Nephron (organoid): Measurements from ENCODE around the gene FARP2.
"Not testable (repeated sequence)": the region's sequence is repeated elsewhere in the genome, so short reads cannot be mapped to it uniquely, and the experiment has no call there.

Source experiments
- H3K27ac Mint-ChIP-seq, 3 experiments: 2 replicates each; pipeline ENCODE4 v1.8.0; 2020; ENCODE audit warnings: mixed read lengths in 3 of 3, mild to moderate bottlenecking in 2 of 3, moderate library complexity in 1 of 3
- H3K27me3 Mint-ChIP-seq: 2 replicates; pipeline ENCODE4 v1.8.0; 2021; ENCODE audit warnings: low read depth, mild to moderate bottlenecking, moderate library complexity, mixed read lengths
- H3K36me3 Mint-ChIP-seq: 2 replicates; pipeline ENCODE4 v1.8.0; 2020; ENCODE audit warnings: low read depth, mixed read lengths
- H3K4me1 Mint-ChIP-seq: 2 replicates; pipeline ENCODE4 v1.8.0; 2020; ENCODE audit warnings: mixed read lengths
- H3K4me3 Mint-ChIP-seq, 3 experiments: 2 replicates each; pipeline ENCODE4 v1.8.0; 2020; ENCODE audit warnings: mild to moderate bottlenecking in 3 of 3, mixed read lengths in 3 of 3, moderate library complexity in 2 of 3
- H3K9me3 Mint-ChIP-seq: 2 replicates; pipeline ENCODE4 v1.8.0; 2020; ENCODE audit warnings: mixed read lengths
- CTCF ChIP-seq, 3 experiments: fragments of 200-600 bp; sonication (generic); IDR thresholded peaks; one replicate each; pipeline ENCODE4 v1.5.0; 2021; ENCODE audit warnings: antibody characterized with exemption in 3 of 3; ENCODE audit not compliant: unreplicated experiment in 3 of 3

FARP2 gene

GRCh38 chr2:241501551-241501950 is 145.5 kb downstream of the FARP2 start:
- TF ChIP-seq CTCF (IDR thresholded peaks at IDR 0.05; ENCODE audit: unreplicated experiment in 3 of 3): no peak
- no peak overlapping the region for H3K27ac Mint-ChIP-seq
- no peaks in the 10 kb centered on the region for H3K9me3 Mint-ChIP-seq
- no peak overlapping the region for H3K4me3 Mint-ChIP-seq
- H3K4me1 Mint-ChIP-seq: peaks cover 33% of the 10 kb centered on the region
- no peaks in the 10 kb centered on the region for H3K27me3 Mint-ChIP-seq
- peaks cover 18% of the 10 kb centered on the region for H3K36me3 Mint-ChIP-seq

GRCh38 chr2:241502281-241502680 is 146.2 kb downstream of the FARP2 start:
- no peak for TF ChIP-seq CTCF (IDR thresholded peaks at IDR 0.05; ENCODE audit: unreplicated experiment in 3 of 3)
- Mint-ChIP-seq H3K9me3 (no peaks in the 10 kb centered on the region), H3K27me3 (no peaks in the 10 kb centered on the region), H3K4me3 (no peak overlapping the region), H3K4me1 (peaks cover 39% of the 10 kb centered on the region), H3K36me3 (peaks cover 14% of the 10 kb centered on the region), H3K27ac (no peak overlapping the region)

GRCh38 chr2:241503776-241504392 is 147.8 kb downstream of the FARP2 start:
- TF ChIP-seq CTCF (IDR thresholded peaks at IDR 0.05; ENCODE audit: unreplicated experiment in 3 of 3): no peak
- Mint-ChIP-seq H3K36me3 (peaks cover 13% of the 10 kb centered on the region), H3K4me1 (peaks cover 39% of the 10 kb centered on the region), H3K9me3 (no peaks in the 10 kb centered on the region), H3K27me3 (no peaks in the 10 kb centered on the region), H3K4me3 (peak overlapping the region in 2 of 3 experiments; percentile 29 to 50), H3K27ac (no peak overlapping the region)

DNA sequence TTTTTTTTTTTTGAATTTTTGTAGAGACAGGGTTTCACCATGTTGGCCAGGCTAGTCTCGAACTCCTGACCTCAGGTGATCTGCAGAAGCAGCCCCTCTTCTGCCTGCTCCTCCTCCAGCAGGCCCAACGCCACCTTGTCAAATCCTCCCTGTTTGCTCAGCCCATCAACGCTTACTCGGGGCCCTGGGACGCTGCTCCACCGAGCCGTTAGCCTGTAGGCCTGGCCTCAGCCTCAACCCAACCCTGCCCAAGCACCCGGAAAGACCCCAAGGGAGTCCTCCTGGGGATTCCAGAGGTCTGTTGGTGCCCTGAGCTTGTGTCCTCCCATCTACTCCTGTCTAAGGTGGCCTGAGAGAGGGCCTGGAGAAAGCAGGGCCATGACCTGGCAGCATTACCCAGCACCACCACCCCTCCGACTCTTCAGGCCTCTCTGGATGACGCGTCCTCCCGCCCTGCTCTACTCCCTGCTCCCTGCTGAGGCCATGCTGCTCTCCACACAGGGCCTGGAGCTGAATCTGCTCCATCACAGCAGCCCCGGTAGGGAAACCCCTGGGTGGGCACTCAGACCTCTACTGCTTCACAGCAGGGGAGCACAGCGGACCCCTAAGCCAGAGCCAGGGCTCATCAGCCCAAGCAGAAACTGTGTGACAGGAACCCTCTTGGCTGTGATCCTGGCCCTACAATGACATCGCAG is 149.1 kb downstream of the FARP2 start:
- peaks cover 10% of the 10 kb centered on the region for H3K36me3 Mint-ChIP-seq
- H3K27ac Mint-ChIP-seq: peak overlapping the region in 1 of 3 experiments; percentile 53

DNA sequence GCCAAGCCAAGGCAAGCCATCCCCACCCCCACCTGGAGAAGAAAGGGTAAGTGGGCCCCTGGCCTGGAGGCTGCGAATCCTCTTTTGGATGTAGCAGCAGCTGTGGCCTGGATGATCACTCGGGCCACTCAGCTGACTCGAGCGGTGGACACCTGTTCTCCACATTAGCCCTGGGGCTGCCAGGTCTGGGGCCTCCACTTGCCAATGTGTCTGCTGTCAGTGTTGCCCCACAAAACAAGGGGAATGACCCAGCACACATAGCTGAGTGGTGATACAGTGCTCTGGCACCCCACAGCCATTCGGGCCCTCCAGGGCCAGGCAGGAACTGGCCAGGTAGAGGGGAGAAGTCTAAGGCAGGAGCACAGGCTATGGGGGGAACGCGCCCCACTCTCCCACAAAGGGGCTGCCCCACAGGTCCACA is 149.7 kb downstream of the FARP2 start:
- Mint-ChIP-seq H3K27ac (peak overlapping the region in 1 of 3 experiments; percentile 53), H3K36me3 (peaks cover 10% of the 10 kb centered on the region), H3K4me3 (peak overlapping the region; percentile 88 to 95 (median 94)), H3K9me3 (no peaks in the 10 kb centered on the region), H3K27me3 (peaks cover 4% of the 10 kb centered on the region), H3K4me1 (peaks cover 36% of the 10 kb centered on the region)
- no peak for TF ChIP-seq CTCF (IDR thresholded peaks at IDR 0.05; ENCODE audit: unreplicated experiment in 3 of 3)

More for the DNA sequence above, 149.1 kb downstream of the FARP2 start:
- no peak for TF ChIP-seq CTCF (IDR thresholded peaks at IDR 0.05; ENCODE audit: unreplicated experiment in 3 of 3)
- peaks cover 37% of the 10 kb centered on the region for H3K4me1 Mint-ChIP-seq
- H3K4me3 Mint-ChIP-seq: peak overlapping the region; percentile 25 to 95 (median 94)
- H3K9me3 Mint-ChIP-seq: no peaks in the 10 kb centered on the region
- peaks cover 4% of the 10 kb centered on the region for H3K27me3 Mint-ChIP-seq

- not testable (repeated sequence) for H3K27me3 Mint-ChIP-seq, H3K27ac Mint-ChIP-seq, H3K9me3 Mint-ChIP-seq
- peaks cover 36% of the 10 kb centered on the region for H3K4me1 Mint-ChIP-seq
- peak overlapping the region; percentile 88 to 95 (median 94) for H3K4me3 Mint-ChIP-seq
- H3K36me3 Mint-ChIP-seq: peaks cover 12% of the 10 kb centered on the region
These were observed 150.2 kb downstream of the FARP2 start for GRCh38 chr2:241506317-241506716.
